SH-SY5Y (cell line): ENCODE measurements around the gene GJC1.

ENCODE experiments used
- GATA2 ChIP-seq: IDR thresholded peaks from 2 replicates; pipeline ENCODE4 v1.6.1; 2011; ENCODE audit warnings: mild to moderate bottlenecking, low read depth, low read length
- GATA3 ChIP-seq: IDR thresholded peaks from 2 replicates; pipeline ENCODE4 v1.6.1; 2011; ENCODE audit warnings: low read depth, mild to moderate bottlenecking, low read length, moderate library complexity

DNA sequence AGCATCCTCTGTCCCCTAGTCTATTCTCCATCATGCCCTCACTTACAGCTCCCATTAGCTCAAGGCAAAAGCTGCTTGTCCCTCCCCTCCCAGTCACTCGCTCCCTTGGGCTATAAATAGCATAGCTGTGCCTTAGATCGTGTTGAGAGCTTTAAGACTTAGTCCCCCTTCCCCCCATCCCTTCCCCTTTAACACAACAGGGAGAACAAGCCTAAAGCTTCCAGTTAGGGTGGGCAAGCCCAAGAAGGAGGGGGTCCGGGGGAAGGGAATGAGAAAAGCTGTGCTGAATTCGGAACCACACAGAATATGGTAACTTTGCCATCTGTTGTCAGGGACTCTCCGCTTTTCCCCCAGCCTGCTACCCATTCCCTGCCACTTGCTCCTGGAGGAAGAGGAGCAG is 12.7 kb upstream of the GJC1 start:
- no peak for TF ChIP-seq GATA2
- no peak for TF ChIP-seq GATA3
